Fibroblast of villous mesenchyme (primary cell): Measurements from ENCODE around the gene ATP11C. TPM values are rescaled to one million over a fixed set of nuclear protein-coding genes. Genes with fewer than 3 reads are reported as not detected.

ENCODE experiments used
- DNase-seq: peaks from one replicate; pipeline ENCODE4 v3.0.0-alpha.2; 2010; ENCODE audit warnings: low read depth
- H3K4me3 ChIP-seq: 2 replicates; pipeline ENCODE4 v1.5.1; 2011; ENCODE audit warnings: low read depth, mild to moderate bottlenecking, low read length
- total RNA-seq: library from RNA; depleted of rRNA; stranded (reverse); fragments of >200 nt; gene quantifications from 2 replicates; pipeline ENCODE4 v1.2.3, GENCODE V29; 2012
- TF ChIP-seq, protein P1 (sequence below): IDR thresholded peaks from 2 replicates; pipeline ENCODE4 v1.5.1; 2012; ENCODE audit warnings: low read depth, mild to moderate bottlenecking, low read length; ENCODE audit not compliant: insufficient read depth

Gene ATP11C
- total RNA-seq, 1 donor = 81.6 TPM

- DNase-seq = no peak
- H3K4me3 ChIP-seq = no peak overlapping the region
- TF ChIP-seq, protein P1, sequence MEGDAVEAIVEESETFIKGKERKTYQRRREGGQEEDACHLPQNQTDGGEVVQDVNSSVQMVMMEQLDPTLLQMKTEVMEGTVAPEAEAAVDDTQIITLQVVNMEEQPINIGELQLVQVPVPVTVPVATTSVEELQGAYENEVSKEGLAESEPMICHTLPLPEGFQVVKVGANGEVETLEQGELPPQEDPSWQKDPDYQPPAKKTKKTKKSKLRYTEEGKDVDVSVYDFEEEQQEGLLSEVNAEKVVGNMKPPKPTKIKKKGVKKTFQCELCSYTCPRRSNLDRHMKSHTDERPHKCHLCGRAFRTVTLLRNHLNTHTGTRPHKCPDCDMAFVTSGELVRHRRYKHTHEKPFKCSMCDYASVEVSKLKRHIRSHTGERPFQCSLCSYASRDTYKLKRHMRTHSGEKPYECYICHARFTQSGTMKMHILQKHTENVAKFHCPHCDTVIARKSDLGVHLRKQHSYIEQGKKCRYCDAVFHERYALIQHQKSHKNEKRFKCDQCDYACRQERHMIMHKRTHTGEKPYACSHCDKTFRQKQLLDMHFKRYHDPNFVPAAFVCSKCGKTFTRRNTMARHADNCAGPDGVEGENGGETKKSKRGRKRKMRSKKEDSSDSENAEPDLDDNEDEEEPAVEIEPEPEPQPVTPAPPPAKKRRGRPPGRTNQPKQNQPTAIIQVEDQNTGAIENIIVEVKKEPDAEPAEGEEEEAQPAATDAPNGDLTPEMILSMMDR = no peak
Measured at GRCh38 chrX:139766545-139766983, 166.3 kb downstream of the ATP11C start.

GRCh38 chrX:139762400-139763183, 170.3 kb downstream of the ATP11C start:
- TF ChIP-seq, protein P1 = no peak
- H3K4me3 ChIP-seq = no peak overlapping the region
- peak; percentile 9 for DNase-seq

DNA sequence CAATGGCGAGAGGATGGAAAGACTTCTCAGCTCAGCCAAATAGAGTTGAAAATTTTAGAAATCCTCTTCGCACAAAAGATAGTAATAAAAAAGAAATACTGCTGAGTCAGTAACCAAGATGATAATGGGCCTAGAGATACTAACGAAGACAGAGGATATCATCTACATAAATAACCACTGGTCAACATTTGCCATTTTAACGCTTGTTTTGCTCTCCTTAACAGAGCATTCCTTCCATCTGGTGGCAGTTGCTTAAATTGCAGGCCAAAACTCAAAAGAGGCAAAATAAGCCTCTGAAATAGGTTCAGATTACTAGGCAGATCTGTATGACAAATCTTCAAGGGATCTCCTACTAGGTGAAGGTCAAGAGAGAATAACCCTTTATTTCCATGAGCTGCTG, 173.2 kb downstream of the ATP11C start:
- no peak overlapping the region for H3K4me3 ChIP-seq
- peak; percentile 36 for DNase-seq
- TF ChIP-seq, protein P1 = peak; percentile 58

DNA sequence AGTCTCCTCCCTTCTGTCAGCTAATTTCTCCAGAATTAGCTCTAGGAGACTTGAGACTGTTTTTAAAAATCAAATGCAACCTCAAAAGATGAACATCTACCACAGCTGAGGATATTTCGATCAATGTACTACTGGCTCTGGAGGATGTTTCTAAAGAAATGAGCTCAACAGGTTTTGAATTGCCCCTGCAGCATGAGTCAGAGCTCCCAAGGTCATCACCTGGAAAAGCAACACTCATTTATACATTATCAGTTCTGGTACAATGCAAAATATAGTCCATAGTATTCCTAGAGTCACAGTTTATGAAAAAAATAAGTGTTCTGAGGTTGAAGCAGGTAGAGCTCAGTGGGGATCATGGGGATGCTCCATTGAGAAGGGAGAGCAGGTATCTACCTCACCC, 174.0 kb downstream of the ATP11C start:
- no peak for DNase-seq
- TF ChIP-seq, protein P1 = no peak

GRCh38 chrX:139758250-139758649, 174.6 kb downstream of the ATP11C start:
- TF ChIP-seq, protein P1 = no peak
- H3K4me3 ChIP-seq = no peak overlapping the region
- no peak for DNase-seq

More for the DNA sequence above, 174.0 kb downstream of the ATP11C start:
- H3K4me3 ChIP-seq = no peak overlapping the region

DNA sequence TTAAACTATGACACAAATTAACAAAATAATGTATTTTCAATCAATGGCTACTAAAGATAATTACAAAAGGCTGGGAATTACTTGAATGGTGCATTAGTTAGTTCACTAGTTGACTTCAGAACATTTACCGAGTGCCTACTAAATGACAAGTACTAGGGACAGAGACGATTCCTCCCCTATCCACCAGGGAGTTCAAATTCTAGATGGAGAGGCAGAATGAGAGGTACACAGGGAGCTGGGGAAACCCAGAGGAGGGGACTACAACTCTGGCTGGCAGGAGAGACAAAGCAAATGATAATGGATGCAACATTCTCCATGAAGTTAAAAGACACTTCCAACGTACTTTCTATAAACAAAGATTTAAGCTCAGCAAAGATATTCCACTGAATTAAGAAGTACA, 181.8 kb downstream of the ATP11C start:
- DNase-seq = no peak
- TF ChIP-seq, protein P1 = no peak
- no peak overlapping the region for H3K4me3 ChIP-seq
